Neural progenitor cell (in vitro differentiated cells): ENCODE results near the gene TUSC7.

Experiments used
- EZH2 ChIP-seq: fragments of 200-600 bp; sonication (generic); IDR thresholded peaks from 2 replicates; pipeline ENCODE4 v1.6.1; 2017; ENCODE audit warnings: antibody characterized with exemption, mild to moderate bottlenecking, moderate library complexity
- EZH2phosphoT487 ChIP-seq: fragments of 200-600 bp; sonication (generic); IDR thresholded peaks from 2 replicates; pipeline ENCODE4 v1.6.1; 2017; ENCODE audit warnings: antibody characterized with exemption
- TF ChIP-seq, protein P1 (sequence below): fragments of 200-600 bp; sonication (generic); IDR thresholded peaks from 2 replicates; pipeline ENCODE4 v1.5.1; 2017; ENCODE audit warnings: antibody characterized with exemption, mild to moderate bottlenecking

DNA sequence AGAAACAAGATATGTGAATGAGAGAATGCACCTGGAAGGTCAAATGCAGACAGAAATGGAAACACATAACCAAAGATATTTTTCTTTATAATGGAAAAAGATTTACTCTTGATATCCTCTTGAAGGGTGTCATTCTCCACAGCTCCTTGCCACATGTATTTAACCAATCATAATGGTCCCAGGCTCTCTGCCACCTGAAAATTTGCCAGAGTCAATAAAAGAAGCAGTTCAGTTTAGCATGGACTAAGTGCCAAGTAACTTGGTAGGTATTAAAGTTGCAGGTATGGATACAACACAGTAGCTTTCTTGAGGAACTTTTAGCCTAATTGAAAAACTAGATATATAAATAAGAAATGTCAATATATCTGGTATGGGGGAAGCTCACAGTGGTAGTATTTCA lies 33.5 kb downstream of the TUSC7 start:
- TF ChIP-seq, protein P1, sequence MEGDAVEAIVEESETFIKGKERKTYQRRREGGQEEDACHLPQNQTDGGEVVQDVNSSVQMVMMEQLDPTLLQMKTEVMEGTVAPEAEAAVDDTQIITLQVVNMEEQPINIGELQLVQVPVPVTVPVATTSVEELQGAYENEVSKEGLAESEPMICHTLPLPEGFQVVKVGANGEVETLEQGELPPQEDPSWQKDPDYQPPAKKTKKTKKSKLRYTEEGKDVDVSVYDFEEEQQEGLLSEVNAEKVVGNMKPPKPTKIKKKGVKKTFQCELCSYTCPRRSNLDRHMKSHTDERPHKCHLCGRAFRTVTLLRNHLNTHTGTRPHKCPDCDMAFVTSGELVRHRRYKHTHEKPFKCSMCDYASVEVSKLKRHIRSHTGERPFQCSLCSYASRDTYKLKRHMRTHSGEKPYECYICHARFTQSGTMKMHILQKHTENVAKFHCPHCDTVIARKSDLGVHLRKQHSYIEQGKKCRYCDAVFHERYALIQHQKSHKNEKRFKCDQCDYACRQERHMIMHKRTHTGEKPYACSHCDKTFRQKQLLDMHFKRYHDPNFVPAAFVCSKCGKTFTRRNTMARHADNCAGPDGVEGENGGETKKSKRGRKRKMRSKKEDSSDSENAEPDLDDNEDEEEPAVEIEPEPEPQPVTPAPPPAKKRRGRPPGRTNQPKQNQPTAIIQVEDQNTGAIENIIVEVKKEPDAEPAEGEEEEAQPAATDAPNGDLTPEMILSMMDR: no peak
- no peak for TF ChIP-seq EZH2phosphoT487
- TF ChIP-seq EZH2: no peak
